ENCODE measurements around the gene HOXD10.
A peak's percentile ranks its signal among the peaks of the same experiment; 100 is the strongest.

GRCh38 chr2:176103194-176103593, 13.4 kb upstream of the HOXD10 start:
- TF ChIP-seq CTCF (IDR thresholded peaks at IDR 0.05), result no peak
- peak; percentile 20 for TF ChIP-seq EZH2 (IDR thresholded peaks at IDR 0.05)
